OCI-LY3 (cell line): ENCODE data around the gene SPPL3.

Source experiments
- H2AFZ ChIP-seq: fragments of 200-600, 300-600 bp; shearing (Covaris generic); 2 replicates; pipeline ENCODE4 v1.6.0; 2014; ENCODE audit warnings: antibody characterized with exemption, low read depth, low read length
- H3K27ac ChIP-seq: fragments of 200-600, 300-600 bp; sonication (generic); 2 replicates; pipeline ENCODE4 v1.5.1; 2014; ENCODE audit warnings: mild to moderate bottlenecking, low read length, moderate library complexity, mixed read lengths
- H3K27me3 ChIP-seq: fragments of 200-600, 300-600 bp; sonication (generic); 2 replicates; pipeline ENCODE4 v1.6.1; 2014; ENCODE audit warnings: low read depth, low read length, mixed read lengths
- H3K36me3 ChIP-seq: fragments of 200-600, 300-600 bp; sonication (generic); replicated peaks from 2 replicates; pipeline ENCODE3; 2014; ENCODE audit warnings: low read depth, low read length, mixed read lengths
- H3K4me1 ChIP-seq: fragments of 300-600, 200-600 bp; sonication (generic); 2 replicates; pipeline ENCODE4 v1.6.1; 2014; ENCODE audit warnings: low read length, mixed read lengths
- H3K4me2 ChIP-seq: fragments of 200-600, 300-600 bp; sonication (generic); 2 replicates; pipeline ENCODE4 v1.6.1; 2014; ENCODE audit warnings: low read length, mixed read lengths
- H3K4me3 ChIP-seq: fragments of 300-600, 200-600 bp; sonication (generic); 2 replicates; pipeline ENCODE4 v1.5.1; 2014; ENCODE audit warnings: antibody characterized with exemption, mild to moderate bottlenecking, low read length, moderate library complexity
- H3K79me2 ChIP-seq: fragments of 300-600, 200-600 bp; shearing (Covaris generic); 2 replicates; pipeline ENCODE4 v1.6.1; 2014; ENCODE audit warnings: mild to moderate bottlenecking, low read length, mixed read lengths
- H3K9ac ChIP-seq: fragments of 300-600, 200-600 bp; shearing (Covaris generic); 2 replicates; pipeline ENCODE4 v1.6.0; 2014; ENCODE audit warnings: mild to moderate bottlenecking, low read length, moderate library complexity
- H3K9me3 ChIP-seq: fragments of 200-600, 300-600 bp; shearing (Covaris generic); 2 replicates; pipeline ENCODE4 v1.6.1; 2014; ENCODE audit warnings: low read length, mixed read lengths; ENCODE audit not compliant: insufficient read depth
- H4K20me1 ChIP-seq: fragments of 200-600, 300-600 bp; sonication (generic); 2 replicates; pipeline ENCODE4 v1.6.1; 2016; ENCODE audit warnings: low read length, mixed read lengths; ENCODE audit not compliant: insufficient read depth
- EZH2phosphoT487 ChIP-seq: fragments of 200-600 bp; shearing (Covaris generic); IDR thresholded peaks from 2 replicates; pipeline ENCODE4 v1.6.1; 2018; ENCODE audit warnings: antibody characterized with exemption, mixed run types, low read depth
- TF ChIP-seq, protein P1 (sequence below): fragments of 200-600, 300-600 bp; sonication (generic); IDR thresholded peaks from 2 replicates; pipeline ENCODE4 v1.5.1; 2014; ENCODE audit warnings: antibody characterized with exemption, low read length, low read depth

SPPL3 gene

GRCh38 chr12:120804428-120804827, 99.7 kb downstream of the SPPL3 start:
- no peak overlapping the region for H3K9ac ChIP-seq
- no peak for TF ChIP-seq EZH2phosphoT487
- TF ChIP-seq, protein P1, sequence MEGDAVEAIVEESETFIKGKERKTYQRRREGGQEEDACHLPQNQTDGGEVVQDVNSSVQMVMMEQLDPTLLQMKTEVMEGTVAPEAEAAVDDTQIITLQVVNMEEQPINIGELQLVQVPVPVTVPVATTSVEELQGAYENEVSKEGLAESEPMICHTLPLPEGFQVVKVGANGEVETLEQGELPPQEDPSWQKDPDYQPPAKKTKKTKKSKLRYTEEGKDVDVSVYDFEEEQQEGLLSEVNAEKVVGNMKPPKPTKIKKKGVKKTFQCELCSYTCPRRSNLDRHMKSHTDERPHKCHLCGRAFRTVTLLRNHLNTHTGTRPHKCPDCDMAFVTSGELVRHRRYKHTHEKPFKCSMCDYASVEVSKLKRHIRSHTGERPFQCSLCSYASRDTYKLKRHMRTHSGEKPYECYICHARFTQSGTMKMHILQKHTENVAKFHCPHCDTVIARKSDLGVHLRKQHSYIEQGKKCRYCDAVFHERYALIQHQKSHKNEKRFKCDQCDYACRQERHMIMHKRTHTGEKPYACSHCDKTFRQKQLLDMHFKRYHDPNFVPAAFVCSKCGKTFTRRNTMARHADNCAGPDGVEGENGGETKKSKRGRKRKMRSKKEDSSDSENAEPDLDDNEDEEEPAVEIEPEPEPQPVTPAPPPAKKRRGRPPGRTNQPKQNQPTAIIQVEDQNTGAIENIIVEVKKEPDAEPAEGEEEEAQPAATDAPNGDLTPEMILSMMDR = no peak
- no peaks in the 10 kb centered on the region for H3K9me3 ChIP-seq
- H3K4me2 ChIP-seq = peak overlapping the region; percentile 36
- H2AFZ ChIP-seq = no peak overlapping the region
- peaks cover 35% of the 10 kb centered on the region for H3K79me2 ChIP-seq
- no peaks in the 10 kb centered on the region for H4K20me1 ChIP-seq
- no peaks in the 10 kb centered on the region for H3K27me3 ChIP-seq
- peaks cover 12% of the 10 kb centered on the region for H3K36me3 ChIP-seq
- no peak overlapping the region for H3K4me3 ChIP-seq
- H3K27ac ChIP-seq = peak overlapping the region; percentile 63
- peaks cover 49% of the 10 kb centered on the region for H3K4me1 ChIP-seq

DNA sequence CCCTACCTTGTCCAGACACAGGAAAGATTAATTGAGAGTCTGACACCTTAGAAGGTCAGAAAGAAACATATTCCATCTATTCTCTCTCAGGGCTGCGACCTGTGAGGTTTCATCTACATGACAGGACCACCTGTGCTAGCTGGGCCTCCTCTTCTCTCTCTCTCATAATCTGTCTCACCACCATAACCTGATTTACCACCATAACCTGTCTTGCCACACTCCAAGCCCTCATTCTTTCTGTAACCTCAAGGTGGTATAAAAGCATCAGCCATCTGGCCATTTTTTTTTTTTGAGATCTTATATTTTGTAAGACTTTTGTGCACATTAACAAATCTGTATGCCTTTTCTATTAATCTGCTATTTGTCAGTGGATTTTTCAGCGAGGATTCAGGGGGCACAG, 103.0 kb downstream of the SPPL3 start:
- peak overlapping the region; percentile 95 for H3K27ac ChIP-seq
- no peaks in the 10 kb centered on the region for H3K9me3 ChIP-seq
- peaks cover 16% of the 10 kb centered on the region for H3K36me3 ChIP-seq
- peaks cover 49% of the 10 kb centered on the region for H3K79me2 ChIP-seq
- H3K27me3 ChIP-seq = no peaks in the 10 kb centered on the region
- H3K4me1 ChIP-seq = peaks cover 75% of the 10 kb centered on the region
- peak overlapping the region; percentile 72 for H3K9ac ChIP-seq
- TF ChIP-seq, protein P1 = no peak
- no peak for TF ChIP-seq EZH2phosphoT487
- H2AFZ ChIP-seq = no peak overlapping the region
- peak overlapping the region; percentile 91 for H3K4me2 ChIP-seq
- H3K4me3 ChIP-seq = no peak overlapping the region
- H4K20me1 ChIP-seq = no peaks in the 10 kb centered on the region

- Histone ChIP-seq H3K9ac (peak overlapping the region; percentile 72), H3K27ac (peak overlapping the region; percentile 95), H3K27me3 (no peaks in the 10 kb centered on the region), H3K36me3 (peaks cover 19% of the 10 kb centered on the region), H3K79me2 (peaks cover 47% of the 10 kb centered on the region), H3K4me2 (peak overlapping the region; percentile 91), H2AFZ (no peak overlapping the region), H3K9me3 (peaks cover 3% of the 10 kb centered on the region; the same call in 1 of the 2 replicates), H3K4me3 (no peak overlapping the region; the same call in 1 of the 2 replicates), H4K20me1 (no peaks in the 10 kb centered on the region), H3K4me1 (peaks cover 75% of the 10 kb centered on the region)
- TF ChIP-seq, protein P1 = no peak
- TF ChIP-seq EZH2phosphoT487 = no peak
Measured at GRCh38 chr12:120800665-120801064, 103.5 kb downstream of the SPPL3 start.

DNA sequence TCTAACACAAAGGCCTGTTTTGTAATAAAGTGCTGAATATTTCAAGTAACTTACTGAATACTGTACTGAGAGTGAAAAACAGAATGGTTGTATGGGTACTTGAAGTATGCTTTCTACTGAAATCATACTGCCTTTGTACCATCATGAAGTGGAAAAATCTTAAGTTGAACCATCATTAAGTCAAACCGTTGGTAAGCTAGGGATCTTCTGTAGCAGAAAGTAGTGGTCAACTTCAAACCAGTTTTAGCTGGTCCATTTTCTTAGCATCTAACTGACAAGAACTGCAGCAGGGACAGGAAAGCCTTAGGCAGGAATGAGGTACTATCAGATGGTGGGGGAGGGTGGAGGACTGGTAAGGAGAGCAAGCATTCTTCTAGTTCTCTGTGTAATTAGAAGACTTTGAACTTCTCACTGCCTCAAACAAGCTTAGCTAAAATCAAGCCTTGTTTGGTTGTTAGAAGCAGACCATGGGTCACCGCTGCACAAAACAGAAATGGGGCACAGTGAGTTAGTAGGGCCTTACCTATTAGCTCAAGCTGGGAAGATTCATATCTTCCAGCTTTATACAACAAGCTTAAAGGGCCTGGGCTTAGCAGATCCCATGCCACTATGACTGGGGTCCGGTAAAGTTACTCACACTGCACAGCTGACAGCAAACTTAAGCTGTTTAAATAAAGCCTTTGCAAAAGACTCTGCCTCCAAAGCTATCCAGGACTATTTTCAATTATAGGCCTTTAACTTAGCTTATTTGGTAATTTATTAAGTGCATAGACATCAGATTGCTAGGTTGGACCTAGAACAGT, 104.7 kb downstream of the SPPL3 start:
- H3K36me3 ChIP-seq = peaks cover 29% of the 10 kb centered on the region
- peaks cover 71% of the 10 kb centered on the region for H3K4me1 ChIP-seq
- H3K27ac ChIP-seq = peak overlapping the region; percentile 95
- no peak overlapping the region for H2AFZ ChIP-seq
- H3K9me3 ChIP-seq = peaks cover 14% of the 10 kb centered on the region; the same call in 1 of the 2 replicates
- H3K9ac ChIP-seq = peak overlapping the region; percentile 72
- peak overlapping the region; percentile 68 for H3K4me3 ChIP-seq
- no peaks in the 10 kb centered on the region for H4K20me1 ChIP-seq
- no peak for TF ChIP-seq EZH2phosphoT487
- TF ChIP-seq, protein P1 = no peak
- no peaks in the 10 kb centered on the region for H3K27me3 ChIP-seq
- H3K79me2 ChIP-seq = peaks cover 47% of the 10 kb centered on the region
- H3K4me2 ChIP-seq = peak overlapping the region; percentile 91
